Renal pelvis (tissue), 4 donors: Measurements from ENCODE around the gene ERCC8. TPM values are rescaled to one million over a fixed set of nuclear protein-coding genes. Genes with fewer than 3 reads are reported as not detected.
"Not testable (repeated sequence)": the region's sequence is repeated elsewhere in the genome, so short reads cannot be mapped to it uniquely, and the experiment has no call there.

Source experiments
- DNase-seq: peaks from one replicate; pipeline ENCODE4 v3.0.0-alpha.2; 2013
- polyA plus RNA-seq, 3 donors: library from polyadenylated mRNA; unstranded; fragments of 120-200 nt; gene quantifications; one replicate each; pipeline ENCODE4 v1.2.1, GENCODE V29; 2013; ENCODE audit not compliant: insufficient read length in 3 of 3

Gene ERCC8
- polyA plus RNA-seq, 3 donors: 21.5 to 24.5 (median 23.0) TPM

DNA sequence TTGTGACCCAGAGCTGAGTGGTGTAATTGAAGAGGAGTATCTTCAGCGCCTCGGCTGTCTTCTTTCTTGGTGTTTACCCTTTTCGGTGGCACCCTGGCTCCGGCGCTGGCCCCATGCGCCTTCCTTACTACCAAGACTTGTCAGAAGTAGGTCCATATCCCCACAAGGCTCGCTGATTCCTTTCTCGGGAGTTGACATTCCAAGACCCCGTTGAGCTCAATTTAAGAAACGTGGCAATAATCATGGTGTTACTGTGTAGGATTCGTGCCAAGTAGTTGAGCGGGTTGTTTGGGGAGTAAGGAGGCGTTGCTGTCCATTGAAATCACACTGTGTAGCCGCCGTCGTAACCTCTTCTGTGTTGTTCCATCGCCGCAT is 930 bp upstream of the ERCC8 start:
- DNase-seq: no peak

DNA sequence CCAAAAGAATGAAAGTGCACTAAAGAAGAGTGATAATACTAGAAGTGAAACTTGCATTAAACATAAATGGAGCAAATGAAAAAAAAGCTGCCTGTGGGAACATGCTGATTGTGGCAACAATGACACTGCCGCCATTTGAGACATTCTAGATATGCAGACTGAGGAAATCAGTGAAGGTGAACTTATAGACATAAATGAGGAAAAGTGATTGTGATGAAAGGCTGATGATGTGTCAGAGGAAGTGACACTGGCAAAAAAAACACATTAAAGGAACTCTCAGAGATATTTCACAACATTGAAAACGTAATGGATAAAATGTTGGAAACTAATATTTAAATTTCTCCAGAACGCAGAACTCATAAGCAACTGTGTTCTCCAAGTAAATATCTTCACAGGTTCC is 1.2 kb downstream of the ERCC8 start:
- no peak for DNase-seq

DNA sequence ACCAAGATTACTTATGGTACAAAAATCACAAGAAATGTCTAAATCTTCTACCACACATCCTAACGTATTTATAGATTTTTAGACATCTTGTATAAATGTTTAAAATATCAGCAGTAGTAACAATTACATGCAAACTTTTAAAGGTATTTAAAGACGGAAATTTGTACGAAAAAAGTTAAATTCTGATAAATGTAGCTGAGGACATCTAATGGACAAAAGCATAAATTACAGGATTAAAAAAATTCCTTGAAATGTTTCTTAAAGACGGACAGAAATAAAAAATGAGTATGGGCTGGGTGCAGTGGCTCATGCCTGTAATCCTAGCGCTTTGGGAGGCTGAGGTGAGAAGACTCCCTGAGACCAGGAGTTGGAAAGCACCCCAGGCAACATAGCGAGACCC is 15.8 kb downstream of the ERCC8 start:
- no peak for DNase-seq

GRCh38 chr5:60927450-60927849 is 17.4 kb downstream of the ERCC8 start:
- DNase-seq: no peak

DNA sequence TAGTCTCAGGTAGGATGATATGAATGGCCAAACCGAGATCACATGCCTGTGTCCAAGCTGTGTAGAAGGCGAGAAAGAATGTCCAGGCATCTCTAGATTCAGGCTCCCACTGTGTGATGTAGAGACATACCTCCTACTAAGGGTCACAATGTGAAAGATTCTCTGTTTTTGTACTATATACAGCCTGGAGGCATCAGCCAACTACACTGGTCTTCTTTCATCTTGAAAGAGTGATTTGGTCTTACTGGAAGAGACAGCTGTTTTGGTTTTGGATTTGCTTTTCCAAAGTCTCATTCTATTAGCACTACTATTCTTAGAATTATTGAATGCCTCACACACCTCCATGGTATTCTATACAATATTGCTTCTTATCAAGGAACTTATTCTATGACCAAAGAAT is 26.4 kb downstream of the ERCC8 start:
- no peak for DNase-seq

GRCh38 chr5:60916646-60917045 is 28.2 kb downstream of the ERCC8 start:
- no peak for DNase-seq

DNA sequence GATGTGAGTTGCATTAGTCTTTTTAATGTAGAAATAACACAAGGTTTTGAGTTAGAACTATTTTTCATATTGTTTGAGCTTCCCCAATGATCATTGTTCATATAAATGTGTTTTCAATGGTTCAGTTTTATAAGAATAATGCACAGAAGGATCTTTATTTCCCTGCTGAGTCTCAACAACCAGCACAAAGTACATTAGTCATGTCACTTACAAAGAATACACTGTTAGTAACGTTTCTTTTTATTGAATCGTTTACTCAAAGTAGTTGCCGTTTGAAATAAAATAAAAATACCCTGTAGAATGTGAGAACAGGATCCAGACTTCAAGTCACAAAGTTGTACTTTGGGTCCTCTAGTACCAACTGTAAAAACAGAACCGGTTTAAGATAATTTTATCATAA is 41.5 kb downstream of the ERCC8 start:
- no peak for DNase-seq

GRCh38 chr5:60896991-60897390 is 47.9 kb downstream of the ERCC8 start:
- no peak for DNase-seq

DNA sequence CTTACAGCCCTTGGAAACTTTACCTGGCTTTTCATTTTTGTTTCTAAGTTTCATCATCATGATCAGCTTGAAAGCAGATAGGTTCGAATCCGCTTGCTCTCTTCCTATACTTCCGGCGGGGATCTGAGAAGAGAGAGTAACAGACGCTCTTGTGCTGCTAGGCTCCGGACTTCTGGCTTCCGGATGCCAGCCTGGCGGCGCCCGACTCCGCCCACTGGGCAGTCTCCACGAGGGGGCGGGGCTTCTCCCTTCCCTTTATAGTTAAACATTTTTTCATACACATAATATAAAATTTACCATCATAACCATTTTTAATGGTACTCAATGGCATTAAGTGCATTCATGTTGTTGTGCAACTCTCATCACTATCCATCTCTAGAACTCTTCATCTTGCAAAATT is 51.3 kb downstream of the ERCC8 start:
- no peak for DNase-seq

DNA sequence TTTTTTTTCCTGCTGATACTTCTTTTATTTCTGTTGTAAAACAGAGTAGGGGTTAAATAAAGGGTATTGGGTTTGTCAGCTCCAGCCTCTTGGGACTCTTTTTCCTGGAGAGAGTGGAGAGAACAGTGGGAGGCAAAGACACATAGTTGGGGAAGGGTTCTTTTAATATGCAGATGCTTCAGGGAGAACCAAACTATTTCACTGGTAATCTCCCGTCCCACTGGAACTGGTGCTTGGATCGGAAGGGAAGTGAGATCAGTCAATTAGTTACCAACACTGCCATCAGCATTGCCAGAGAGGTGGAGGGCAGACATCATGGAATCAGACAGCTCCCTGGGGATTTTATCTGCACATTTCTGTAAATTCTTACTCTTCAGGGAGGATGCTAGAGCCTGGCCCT is 53.2 kb downstream of the ERCC8 start:
- DNase-seq: no peak

GRCh38 chr5:60888359-60889061 is 56.4 kb downstream of the ERCC8 start:
- DNase-seq: no peak

DNA sequence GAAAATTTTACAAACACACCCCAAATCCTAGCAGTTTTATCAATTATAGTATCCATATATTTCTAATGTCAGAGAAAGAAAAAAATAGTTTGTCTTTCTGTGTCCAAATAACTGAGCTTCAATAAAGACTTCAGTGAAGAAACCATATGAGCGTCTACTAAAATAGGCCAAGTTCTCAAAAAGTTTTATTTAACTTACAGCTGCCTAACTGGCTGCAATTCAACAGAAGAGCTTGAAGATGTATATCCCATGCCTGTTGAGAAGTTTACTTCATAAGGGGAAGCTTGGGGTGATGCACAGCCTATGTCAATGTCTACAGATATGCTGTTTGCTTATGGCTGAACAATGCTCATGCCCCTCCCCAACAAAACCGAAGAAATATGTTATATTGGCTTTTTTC is 57.1 kb downstream of the ERCC8 start:
- no peak for DNase-seq

DNA sequence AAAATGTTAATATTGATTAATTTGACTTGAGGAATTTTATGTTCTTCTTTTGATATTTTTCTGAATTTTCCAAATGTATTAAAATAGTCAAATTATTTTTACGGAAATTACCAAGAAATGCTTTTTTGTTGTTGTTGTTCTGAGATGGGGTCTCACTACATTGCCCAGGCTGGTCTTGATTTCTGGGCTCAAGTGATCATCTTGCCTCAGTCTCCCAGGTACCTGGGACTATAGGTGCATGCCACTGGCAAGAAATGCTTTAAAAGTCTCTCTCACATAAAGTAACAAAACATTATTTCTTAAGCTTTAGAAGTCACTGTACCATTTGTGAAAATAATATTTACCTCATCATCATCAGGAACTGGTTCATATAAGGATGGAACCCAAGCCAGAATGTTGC is 57.8 kb downstream of the ERCC8 start:
- no peak for DNase-seq

GRCh38 chr5:60886158-60886557 is 58.7 kb downstream of the ERCC8 start:
- DNase-seq: no peak

- no peak for DNase-seq
Observed at GRCh38 chr5:60883229-60883628, 61.6 kb downstream of the ERCC8 start.

DNA sequence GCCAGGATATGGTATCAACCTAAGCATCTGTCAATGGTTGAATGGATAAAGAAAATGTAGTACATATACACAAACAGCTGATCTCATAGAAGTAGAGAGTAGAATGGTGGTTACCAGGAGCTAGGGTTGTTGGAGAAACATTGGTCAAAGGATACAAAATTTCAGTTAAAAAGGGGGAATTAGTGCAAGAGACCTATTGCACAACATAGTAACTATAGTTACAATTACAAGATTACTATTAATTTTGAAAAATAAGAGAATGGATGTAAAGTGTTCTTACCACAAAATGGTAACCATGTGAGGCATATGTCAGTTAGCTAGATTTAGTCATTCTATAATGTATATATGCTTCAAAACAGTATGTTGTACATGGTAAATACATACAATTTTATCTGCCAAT is 72.0 kb downstream of the ERCC8 start:
- DNase-seq: no peak

DNA sequence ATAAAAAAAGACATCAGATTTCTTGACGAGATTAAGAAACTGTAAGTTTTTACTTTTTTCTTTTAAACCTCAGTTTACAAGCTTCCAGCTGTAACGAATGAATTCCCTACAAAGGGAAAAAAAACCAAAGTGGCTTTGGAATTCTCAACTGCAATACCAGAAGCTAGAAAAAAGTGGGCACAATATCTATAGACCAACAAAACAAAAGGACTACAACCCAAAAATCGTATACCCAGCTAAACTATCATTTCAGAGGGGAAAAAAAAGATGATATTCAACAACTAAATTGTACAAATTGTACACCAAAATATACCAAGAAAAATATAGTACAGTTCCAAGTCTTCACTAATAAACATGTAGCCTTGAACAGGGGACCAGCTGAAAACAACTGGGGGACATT is 74.0 kb downstream of the ERCC8 start:
- no peak for DNase-seq

GRCh38 chr5:60860572-60860971 is 84.3 kb downstream of the ERCC8 start:
- not testable (repeated sequence) for DNase-seq

DNA sequence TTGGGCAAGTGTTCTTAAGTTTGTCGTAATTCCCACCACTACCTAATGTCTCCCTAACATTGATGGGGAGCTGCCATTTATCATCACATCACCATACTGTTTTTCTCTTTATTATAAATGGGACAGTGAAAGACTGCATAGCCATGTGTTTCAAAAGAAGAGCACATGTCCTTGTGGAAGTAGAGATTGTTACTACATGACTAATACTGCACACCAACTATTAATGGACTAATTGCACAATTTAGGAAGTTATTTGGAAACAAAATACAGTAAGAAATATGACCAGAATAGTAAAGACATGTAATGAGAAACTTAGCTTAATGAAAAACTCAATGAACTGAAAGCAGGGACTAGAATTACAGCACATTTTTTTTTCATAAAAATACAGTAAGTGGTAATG is 88.8 kb downstream of the ERCC8 start:
- no peak for DNase-seq

- no peak for DNase-seq
Observed at GRCh38 chr5:60852940-60853339, 91.9 kb downstream of the ERCC8 start.

- DNase-seq: no peak
Observed at GRCh38 chr5:60852317-60852716, 92.6 kb downstream of the ERCC8 start.

DNA sequence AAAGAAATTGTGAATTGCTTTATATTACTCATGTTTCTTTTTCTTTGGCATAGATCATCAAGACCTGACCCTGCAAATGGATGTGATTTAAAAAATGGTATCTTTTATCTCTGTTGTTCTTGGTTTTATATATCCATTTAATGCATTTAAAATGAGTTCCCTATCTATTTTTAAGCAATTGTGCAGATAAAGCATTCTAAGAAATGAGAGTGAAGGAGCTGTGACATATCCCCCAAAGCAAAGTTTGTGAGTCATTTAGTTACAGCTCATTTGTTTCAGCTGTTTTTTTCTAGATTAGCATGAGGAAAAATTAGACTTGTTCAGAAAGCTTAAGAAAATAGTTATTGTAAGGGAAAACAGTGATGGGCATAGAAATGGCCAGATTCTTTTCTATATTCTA is 93.2 kb downstream of the ERCC8 start:
- no peak for DNase-seq

DNA sequence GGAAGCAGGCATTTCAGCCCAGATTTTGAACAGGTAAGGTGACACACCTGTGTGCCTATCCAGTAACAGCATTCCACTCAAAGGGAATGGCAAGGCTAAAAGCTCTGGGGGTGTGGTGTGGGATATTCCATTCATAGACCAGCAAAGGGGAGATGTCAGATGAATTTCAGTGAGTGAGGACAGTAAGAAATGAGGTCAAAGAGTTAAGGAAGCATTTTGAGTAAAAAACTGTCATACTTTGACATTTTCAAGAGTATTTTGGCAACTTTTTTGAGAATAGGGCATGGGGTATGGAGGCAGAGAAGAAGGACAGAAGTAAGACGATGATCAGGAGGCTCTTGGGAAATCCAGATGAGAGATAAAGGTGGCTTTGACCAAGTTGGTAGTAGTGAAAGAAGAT is 98.6 kb downstream of the ERCC8 start:
- no peak for DNase-seq
